Esophagus muscularis mucosa (tissue), 4 donors: ENCODE data around the gene CKAP2L.

Experiments used
- EP300 ChIP-seq: sonication (generic); formaldehyde crosslinking; IDR thresholded peaks from one replicate; pipeline ENCODE4 v1.6.1; 2017; ENCODE audit warnings: antibody characterized with exemption
- POLR2A ChIP-seq: fragments of 450-650 bp; IDR thresholded peaks from one replicate; pipeline ENCODE4 v1.6.1; 2017; ENCODE audit warnings: antibody characterized with exemption, moderate library complexity, mild to moderate bottlenecking, low read depth
- POLR2AphosphoS5 ChIP-seq, 2 donors: sonication (generic); formaldehyde crosslinking; IDR thresholded peaks; one replicate each; pipeline ENCODE4 v1.6.1; 2017; ENCODE audit warnings: antibody characterized with exemption in 2 of 2
- TF ChIP-seq, protein P1 (sequence below), 3 experiments: fragments of 200-600 bp in 2 of 3; fragments of 450-650 bp in 1 of 3; sonication (generic) in 2 of 3; IDR thresholded peaks; one replicate each; pipeline ENCODE4 v1.5.1; 2017 to 2019; ENCODE audit warnings: antibody characterized with exemption in 3 of 3, mild to moderate bottlenecking in 2 of 3, moderate library complexity in 1 of 3

DNA sequence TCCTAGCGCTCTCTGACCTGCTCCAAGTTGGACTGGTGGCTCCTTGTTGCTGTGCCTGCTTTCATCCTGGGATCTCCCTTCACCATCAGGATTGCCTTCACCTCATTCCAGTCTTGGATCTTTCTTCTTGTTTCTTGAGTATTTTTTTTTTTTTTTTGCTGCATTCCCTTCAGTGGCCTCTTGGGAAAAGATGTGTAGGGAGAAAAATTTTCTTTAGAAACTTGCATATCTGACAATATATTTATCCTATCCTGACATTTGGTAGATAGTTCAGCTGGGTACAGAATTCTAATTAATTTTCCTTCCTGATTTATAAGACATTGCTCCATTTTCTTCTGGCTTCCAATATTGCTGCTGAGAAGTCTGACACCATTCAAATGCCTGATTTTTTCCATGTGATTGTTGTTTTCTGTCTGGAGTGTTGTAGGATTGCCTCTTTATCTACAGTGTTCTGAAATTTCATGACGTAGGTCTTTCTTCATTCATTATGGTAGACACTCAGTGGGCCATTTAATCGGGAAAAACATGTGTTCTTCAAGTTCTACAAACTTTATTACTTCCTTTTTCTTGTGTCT, 42.9 kb upstream of the CKAP2L start:
- TF ChIP-seq, protein P1, sequence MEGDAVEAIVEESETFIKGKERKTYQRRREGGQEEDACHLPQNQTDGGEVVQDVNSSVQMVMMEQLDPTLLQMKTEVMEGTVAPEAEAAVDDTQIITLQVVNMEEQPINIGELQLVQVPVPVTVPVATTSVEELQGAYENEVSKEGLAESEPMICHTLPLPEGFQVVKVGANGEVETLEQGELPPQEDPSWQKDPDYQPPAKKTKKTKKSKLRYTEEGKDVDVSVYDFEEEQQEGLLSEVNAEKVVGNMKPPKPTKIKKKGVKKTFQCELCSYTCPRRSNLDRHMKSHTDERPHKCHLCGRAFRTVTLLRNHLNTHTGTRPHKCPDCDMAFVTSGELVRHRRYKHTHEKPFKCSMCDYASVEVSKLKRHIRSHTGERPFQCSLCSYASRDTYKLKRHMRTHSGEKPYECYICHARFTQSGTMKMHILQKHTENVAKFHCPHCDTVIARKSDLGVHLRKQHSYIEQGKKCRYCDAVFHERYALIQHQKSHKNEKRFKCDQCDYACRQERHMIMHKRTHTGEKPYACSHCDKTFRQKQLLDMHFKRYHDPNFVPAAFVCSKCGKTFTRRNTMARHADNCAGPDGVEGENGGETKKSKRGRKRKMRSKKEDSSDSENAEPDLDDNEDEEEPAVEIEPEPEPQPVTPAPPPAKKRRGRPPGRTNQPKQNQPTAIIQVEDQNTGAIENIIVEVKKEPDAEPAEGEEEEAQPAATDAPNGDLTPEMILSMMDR (IDR thresholded peaks at IDR 0.05): no peak
- no peak for TF ChIP-seq POLR2AphosphoS5 (IDR thresholded peaks at IDR 0.05)
- no peak for TF ChIP-seq POLR2A
- TF ChIP-seq EP300: no peak
